ENCODE measurements around the gene ANKRD2. TPM values are rescaled to one million over a fixed set of nuclear protein-coding genes. Genes with fewer than 3 reads are reported as not detected.
"Not testable (repeated sequence)": the region's sequence is repeated elsewhere in the genome, so short reads cannot be mapped to it uniquely, and the experiment has no call there.

ANKRD2 gene
- total RNA-seq, 1 donor from 2014 or later = not detected

GRCh38 chr10:97553575-97554031 lies 19.0 kb upstream of the ANKRD2 start:
- peak; percentile 40 for DNase-seq (ENCODE audit: low spot score, unreplicated experiment)
- Mint-ChIP-seq H3K27me3 (no peaks in the 10 kb centered on the region), H3K4me1 (ENCODE audit: low read depth) (peaks cover 15% of the 10 kb centered on the region), H3K4me3 (ENCODE audit: low read depth) (no peak overlapping the region), H3K9me3 (ENCODE audit: low read depth) (peaks cover 7% of the 10 kb centered on the region), H3K36me3 (ENCODE audit: insufficient read depth) (peaks cover 6% of the 10 kb centered on the region), H3K27ac (no peak overlapping the region)
- TF ChIP-seq CTCF (IDR thresholded peaks at IDR 0.05; ENCODE audit: unreplicated experiment) = peak; percentile 82

DNA sequence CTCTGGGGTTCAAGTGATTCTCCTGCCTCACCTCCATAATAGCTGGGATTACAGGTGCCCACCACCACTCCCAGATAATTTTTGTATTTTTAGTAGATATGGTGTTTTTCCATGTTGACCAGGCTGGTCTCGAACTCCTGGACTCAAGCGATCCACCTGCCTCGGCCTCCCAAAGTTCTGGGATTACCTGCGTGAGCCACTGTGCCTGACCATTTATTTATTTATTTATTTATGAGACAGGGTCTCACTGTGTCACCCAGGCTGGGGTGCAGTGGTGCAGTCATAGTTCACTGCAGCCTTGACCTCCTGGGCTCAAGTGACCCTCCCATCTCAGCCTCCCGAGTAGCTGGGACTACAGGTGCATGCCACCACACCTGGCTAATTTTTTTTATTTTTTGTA lies 18.2 kb upstream of the ANKRD2 start:
- not testable (repeated sequence) for H3K27ac Mint-ChIP-seq; H3K9me3 Mint-ChIP-seq (ENCODE audit: low read depth); H3K36me3 Mint-ChIP-seq (ENCODE audit: insufficient read depth); DNase-seq (ENCODE audit: low spot score, unreplicated experiment); H3K27me3 Mint-ChIP-seq; H3K4me3 Mint-ChIP-seq (ENCODE audit: low read depth)
- peaks cover 14% of the 10 kb centered on the region for H3K4me1 Mint-ChIP-seq (ENCODE audit: low read depth)

DNA sequence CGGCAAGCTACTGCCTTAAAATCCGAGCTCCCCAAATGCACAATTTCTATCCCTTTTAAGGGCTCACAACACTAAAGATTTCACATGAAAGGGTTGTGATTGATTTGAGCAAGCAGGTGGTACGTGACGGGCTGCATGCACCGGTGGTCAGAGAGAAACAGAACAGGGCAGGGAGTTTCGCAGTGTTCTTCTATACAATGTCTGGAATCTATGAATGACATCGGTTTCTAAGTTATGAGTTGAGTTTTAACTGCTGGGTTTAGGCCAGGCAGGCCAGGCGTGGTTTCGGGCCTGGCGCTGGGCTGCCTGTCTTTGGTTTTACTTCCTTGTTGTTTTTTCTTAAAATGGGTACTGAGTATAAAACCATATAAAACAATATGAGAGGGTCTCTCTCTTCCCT lies 17.0 kb upstream of the ANKRD2 start:
- not testable (repeated sequence) for H3K27me3 Mint-ChIP-seq; H3K4me1 Mint-ChIP-seq (ENCODE audit: low read depth)
- H3K27ac Mint-ChIP-seq = peak overlapping the region; percentile 36

DNA sequence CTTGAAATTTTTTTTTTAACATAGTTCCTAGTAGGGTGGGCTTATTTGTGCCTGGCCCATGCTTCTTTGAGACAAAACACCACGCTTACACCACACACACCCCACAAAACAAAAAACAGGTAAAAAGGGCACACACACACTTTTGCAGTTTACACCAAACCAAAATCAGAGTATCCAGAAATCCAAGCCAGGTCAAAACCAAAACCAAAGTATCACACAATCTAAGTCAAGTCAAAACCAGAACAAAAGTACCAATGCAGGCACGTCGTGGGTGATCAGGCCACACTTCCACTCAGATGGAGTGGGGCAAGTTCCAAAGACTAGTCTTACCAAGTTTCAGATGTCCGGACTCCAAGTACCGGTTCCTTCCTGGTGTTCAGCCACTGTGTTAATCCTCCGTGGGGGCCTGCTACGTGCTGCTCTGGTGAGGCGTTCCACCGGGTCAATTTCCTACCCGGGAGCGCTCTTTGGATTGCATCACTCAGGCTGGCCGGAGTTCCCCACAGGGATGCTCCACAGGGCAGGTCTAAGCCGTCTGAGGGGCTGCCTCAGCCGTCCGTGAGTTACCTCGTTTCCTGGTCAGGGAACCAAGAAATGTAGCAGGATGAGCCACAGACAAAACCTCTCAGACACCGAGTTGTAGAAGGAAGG lies 11.7 kb upstream of the ANKRD2 start:
- not testable (repeated sequence) for H3K27ac Mint-ChIP-seq; H3K4me1 Mint-ChIP-seq (ENCODE audit: low read depth); H3K27me3 Mint-ChIP-seq; H3K36me3 Mint-ChIP-seq (ENCODE audit: insufficient read depth); DNase-seq (ENCODE audit: low spot score, unreplicated experiment); H3K9me3 Mint-ChIP-seq (ENCODE audit: low read depth); H3K4me3 Mint-ChIP-seq (ENCODE audit: low read depth)

More for the DNA sequence above, 17.0 kb upstream of the ANKRD2 start:
- not testable (repeated sequence) for DNase-seq (ENCODE audit: low spot score, unreplicated experiment); H3K9me3 Mint-ChIP-seq (ENCODE audit: low read depth); H3K4me3 Mint-ChIP-seq (ENCODE audit: low read depth); H3K36me3 Mint-ChIP-seq (ENCODE audit: insufficient read depth)

DNA sequence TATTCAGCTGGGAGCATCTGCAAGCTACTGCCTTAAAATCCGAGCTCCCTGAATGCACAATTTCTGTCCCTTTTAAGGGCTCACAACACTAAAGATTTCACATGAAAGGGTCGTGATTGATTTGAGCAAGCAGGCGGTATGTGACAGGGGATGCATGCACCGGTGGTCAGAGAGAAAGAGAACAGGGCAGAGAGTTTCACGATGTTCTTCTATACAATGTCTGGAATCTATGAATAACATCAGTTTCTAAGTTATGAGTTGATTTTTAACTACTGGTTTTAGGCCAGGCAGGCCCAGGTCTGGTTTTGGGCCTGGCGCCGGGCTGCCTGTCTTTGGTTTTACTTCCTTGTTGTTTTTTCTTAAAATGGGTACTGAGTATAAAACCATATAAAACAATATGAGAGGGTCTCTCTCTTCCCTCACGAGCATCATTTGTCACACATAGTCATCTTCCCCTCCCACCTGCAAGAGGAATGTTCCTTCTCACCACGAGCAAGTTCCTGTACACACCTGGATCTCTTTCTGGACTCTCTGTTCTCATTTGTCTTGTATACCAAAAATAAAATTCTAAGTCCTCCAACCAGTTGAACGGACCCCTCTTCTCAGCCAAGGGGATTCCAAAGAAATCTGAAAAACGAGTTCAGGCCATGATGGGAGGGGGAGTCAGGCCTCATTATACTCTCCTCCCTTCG lies 11.0 kb upstream of the ANKRD2 start:
- H3K4me1 Mint-ChIP-seq (ENCODE audit: low read depth); DNase-seq (ENCODE audit: low spot score, unreplicated experiment); H3K27me3 Mint-ChIP-seq; H3K9me3 Mint-ChIP-seq (ENCODE audit: low read depth); H3K4me3 Mint-ChIP-seq (ENCODE audit: low read depth); H3K36me3 Mint-ChIP-seq (ENCODE audit: insufficient read depth); H3K27ac Mint-ChIP-seq: not testable (repeated sequence)

DNA sequence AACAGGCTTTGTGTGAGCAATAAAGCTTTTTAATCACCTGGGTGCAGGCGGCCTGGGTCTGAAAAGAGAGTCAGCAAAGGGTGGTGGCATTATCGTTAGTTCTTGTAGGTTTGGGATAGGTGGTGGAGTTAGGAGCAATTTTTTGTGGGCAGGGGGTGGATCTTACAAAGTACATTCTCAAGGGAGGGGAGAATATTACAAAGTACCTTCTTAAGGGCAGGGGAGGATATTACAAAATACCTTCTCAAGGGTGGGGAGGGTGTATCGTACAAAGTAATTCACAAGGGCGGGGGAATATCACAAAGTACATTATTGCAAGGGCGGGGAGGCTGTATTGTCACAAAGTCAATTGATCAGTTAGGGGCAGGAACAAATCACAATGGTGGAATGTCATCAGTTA lies 10.2 kb upstream of the ANKRD2 start:
- DNase-seq (ENCODE audit: low spot score, unreplicated experiment); H3K4me1 Mint-ChIP-seq (ENCODE audit: low read depth); H3K9me3 Mint-ChIP-seq (ENCODE audit: low read depth); H3K36me3 Mint-ChIP-seq (ENCODE audit: insufficient read depth); H3K27ac Mint-ChIP-seq; H3K27me3 Mint-ChIP-seq; H3K4me3 Mint-ChIP-seq (ENCODE audit: low read depth): not testable (repeated sequence)

DNA sequence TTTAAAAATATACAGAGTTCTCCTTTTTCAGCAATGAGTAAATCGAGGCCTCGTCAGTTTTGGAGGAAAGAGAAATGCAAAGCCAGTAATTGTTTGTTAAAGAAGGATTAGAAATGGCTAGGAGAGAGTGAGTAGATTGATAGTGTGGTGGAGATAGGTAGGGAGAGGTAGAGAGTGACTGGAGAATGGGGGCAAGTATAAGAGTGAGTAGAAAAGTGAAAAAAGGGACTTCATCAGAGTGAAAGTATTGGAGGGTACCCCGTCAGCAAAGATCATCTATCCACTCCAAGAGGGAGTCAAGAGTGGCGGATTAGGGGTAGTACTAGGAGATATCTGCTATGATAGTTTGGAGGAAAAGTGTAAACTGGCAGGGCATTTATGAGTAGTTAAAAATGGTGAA lies 9.2 kb upstream of the ANKRD2 start:
- peak overlapping the region; percentile 11 for H3K27ac Mint-ChIP-seq
- no peak overlapping the region for H3K4me3 Mint-ChIP-seq (ENCODE audit: low read depth)
- H3K9me3 Mint-ChIP-seq (ENCODE audit: low read depth) = peaks cover 9% of the 10 kb centered on the region
- H3K27me3 Mint-ChIP-seq = no peaks in the 10 kb centered on the region
- no peaks in the 10 kb centered on the region for H3K4me1 Mint-ChIP-seq (ENCODE audit: low read depth)
- H3K36me3 Mint-ChIP-seq (ENCODE audit: insufficient read depth) = peaks cover 3% of the 10 kb centered on the region
- DNase-seq (ENCODE audit: low spot score, unreplicated experiment) = no peak
- no peak for TF ChIP-seq CTCF (IDR thresholded peaks at IDR 0.05; ENCODE audit: unreplicated experiment)

DNA sequence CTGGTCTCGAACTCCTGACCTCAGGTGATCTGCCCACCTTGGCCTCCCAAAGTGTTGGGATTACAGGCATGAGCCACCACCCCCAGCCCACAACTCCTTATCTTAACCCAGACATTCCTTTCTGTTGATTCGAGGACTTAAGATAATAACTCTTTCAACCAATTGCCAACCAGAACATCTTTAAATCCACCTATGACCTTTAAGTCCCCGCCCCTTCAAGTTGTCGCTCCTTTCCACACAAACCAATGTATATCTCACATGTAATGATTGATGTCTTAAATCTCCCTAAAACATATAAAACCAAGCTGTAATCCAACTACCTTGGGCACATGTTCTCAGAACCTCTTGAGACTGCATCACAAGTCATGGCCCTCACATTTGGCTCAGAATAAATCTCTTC lies 7.8 kb upstream of the ANKRD2 start:
- TF ChIP-seq CTCF (IDR thresholded peaks at IDR 0.05; ENCODE audit: unreplicated experiment) = no peak
- Mint-ChIP-seq H3K9me3 (ENCODE audit: low read depth) (peaks cover 9% of the 10 kb centered on the region), H3K36me3 (ENCODE audit: insufficient read depth) (peaks cover 3% of the 10 kb centered on the region), H3K27ac (no peak overlapping the region), H3K4me3 (ENCODE audit: low read depth) (no peak overlapping the region), H3K27me3 (no peaks in the 10 kb centered on the region), H3K4me1 (ENCODE audit: low read depth) (no peaks in the 10 kb centered on the region)
- DNase-seq (ENCODE audit: low spot score, unreplicated experiment) = no peak
